K562 (cell line): ENCODE results near the gene RND1. TPM values are rescaled to one million over a fixed set of nuclear protein-coding genes. Genes with fewer than 3 reads are reported as not detected.

Experiments
- ATF1 ChIP-seq, 2 experiments: fragments of 450-650 bp in 1 of 2; IDR thresholded peaks; 2 replicates each; pipeline ENCODE4 v1.6.1; 2016; ENCODE audit warnings: missing compliant biosample characterization in 1 of 2, missing genetic modification characterization in 1 of 2
- BCOR ChIP-seq: fragments of 450-650 bp; IDR thresholded peaks from 2 replicates; pipeline ENCODE4 v1.6.1; 2016
- CAMTA2 ChIP-seq: fragments of 250-450 bp; sonication (Bioruptor Pico); conservative IDR thresholded peaks from 2 replicates; pipeline ENCODE4 v1.5.1; 2022
- ELF2 ChIP-seq: fragments of 250-450 bp; sonication (Bioruptor Pico); IDR thresholded peaks from 2 replicates; pipeline ENCODE4 v1.5.0; 2021; ENCODE audit warnings: mild to moderate bottlenecking
- ETS1 ChIP-seq: conservative IDR thresholded peaks from 2 replicates; pipeline ENCODE4 v1.6.1; 2011; ENCODE audit warnings: low read depth, mild to moderate bottlenecking, low read length; ENCODE audit not compliant: control insufficient read depth
- HMGXB4 ChIP-seq: sonication (generic); formaldehyde crosslinking; IDR thresholded peaks from 2 replicates; pipeline ENCODE4 v1.8.1; 2023; ENCODE audit warnings: mild to moderate bottlenecking, missing genetic modification reagents
- KDM2B ChIP-seq: fragments of 250-450 bp; sonication (Bioruptor Pico); IDR thresholded peaks from 2 replicates; pipeline ENCODE4 v1.8.0; 2021; ENCODE audit warnings: mild to moderate bottlenecking, moderate library complexity
- KLF6 ChIP-seq: fragments of 250-450 bp; sonication (Bioruptor Pico); IDR thresholded peaks from 2 replicates; pipeline ENCODE4 v1.4.0; 2020; ENCODE audit warnings: mild to moderate bottlenecking, moderate library complexity, borderline replicate concordance
- MEF2D ChIP-seq: conservative IDR thresholded peaks from 2 replicates; pipeline ENCODE4 v1.6.1; 2016; ENCODE audit warnings: low read depth, missing genetic modification characterization, missing compliant biosample characterization
- MEIS2 ChIP-seq: fragments of 450-650 bp; IDR thresholded peaks from 2 replicates; pipeline ENCODE4 v1.6.1; 2014; ENCODE audit warnings: mild to moderate bottlenecking; ENCODE audit not compliant: partially characterized antibody
- NFATC3 ChIP-seq: fragments of 450-650 bp; IDR thresholded peaks from 2 replicates; pipeline ENCODE4 v1.6.1; 2017; ENCODE audit warnings: mild to moderate bottlenecking
- PTRF ChIP-seq: fragments of 450-650 bp; IDR thresholded peaks from 2 replicates; pipeline ENCODE4 v1.6.1; 2016; ENCODE audit warnings: mild to moderate bottlenecking, missing genetic modification characterization, missing compliant biosample characterization
- PYGO2 ChIP-seq: fragments of 450-650 bp; IDR thresholded peaks from 2 replicates; pipeline ENCODE4 v1.6.1; 2016; ENCODE audit warnings: mild to moderate bottlenecking, missing genetic modification characterization, moderate library complexity, missing compliant biosample characterization
- SAFB ChIP-seq: fragments of 200-400 bp; formaldehyde crosslinking; IDR thresholded peaks from 2 replicates; pipeline ENCODE4 v1.6.1; 2017; ENCODE audit warnings: low read depth, low read length, borderline replicate concordance
- SMC3 ChIP-seq: conservative IDR thresholded peaks from 2 replicates; pipeline ENCODE4 v1.6.1; 2011; ENCODE audit warnings: low read depth, low read length, improper control_type of control experiment; ENCODE audit not compliant: insufficient read depth
- XRCC5 ChIP-seq: fragments of 200-400 bp; formaldehyde crosslinking; IDR thresholded peaks from 2 replicates; pipeline ENCODE4 v1.6.1; 2017; ENCODE audit warnings: low read depth, mild to moderate bottlenecking, low read length
- ZNF668 ChIP-seq: fragments of 250-450 bp; sonication (Bioruptor Pico); IDR thresholded peaks from 2 replicates; pipeline ENCODE4 v1.8.0; 2022; ENCODE audit warnings: mild to moderate bottlenecking, inconsistent platforms
- ZNF699 ChIP-seq: fragments of 250-450 bp; sonication (Bioruptor Pico); IDR thresholded peaks from 2 replicates; pipeline ENCODE4 v1.8.0; 2021; ENCODE audit warnings: mild to moderate bottlenecking, moderate library complexity; ENCODE audit not compliant: insufficient replicate concordance
- polyA plus RNA-seq, 8 experiments: library from polyadenylated mRNA; depleted of rRNA in 4 of 8; stranded (reverse) in 5 of 8; unstranded in 3 of 8; fragments of >200 nt; fragmentation: Nextera tagmentation in 2 of 8; fragmentation: Illumina TruSeq in 1 of 8; extraction: Ambion mirVana in 2 of 8; extraction: Trizol in 1 of 8; gene quantifications; 2 replicates each; pipeline versions ENCODE4 v1.2.1 to v1.2.3, GENCODE V29; 2011 to 2014; ENCODE audit warnings: inconsistent platforms in 1 of 8, missing spikeins in 1 of 8
- total RNA-seq, 7 experiments: library from RNA; depleted of rRNA in 6 of 7; stranded (reverse); fragments of >200 nt in 6 of 7; fragmentation: Illumina TruSeq in 2 of 7; extraction: Trizol in 2 of 7; gene quantifications; 2 replicates each; pipeline versions ENCODE4 v1.2.1 to v1.2.3, GENCODE V29; 2011 to 2021; ENCODE audit warnings: low replicate concordance in 1 of 7
- TF ChIP-seq, protein P1 (sequence below): fragments of 450-650 bp; IDR thresholded peaks from one replicate; pipeline ENCODE4 v1.6.1; 2018; ENCODE audit warnings: mild to moderate bottlenecking, moderate library complexity; ENCODE audit not compliant: partially characterized antibody

RND1 gene
- total and polyA plus RNA-seq, 9 of the 15 experiments (the other 6 are each of a cell fraction or from before 2014, with no cell fraction given) = 0.18 to 0.78 (median 0.58) TPM; not detected in 2

DNA sequence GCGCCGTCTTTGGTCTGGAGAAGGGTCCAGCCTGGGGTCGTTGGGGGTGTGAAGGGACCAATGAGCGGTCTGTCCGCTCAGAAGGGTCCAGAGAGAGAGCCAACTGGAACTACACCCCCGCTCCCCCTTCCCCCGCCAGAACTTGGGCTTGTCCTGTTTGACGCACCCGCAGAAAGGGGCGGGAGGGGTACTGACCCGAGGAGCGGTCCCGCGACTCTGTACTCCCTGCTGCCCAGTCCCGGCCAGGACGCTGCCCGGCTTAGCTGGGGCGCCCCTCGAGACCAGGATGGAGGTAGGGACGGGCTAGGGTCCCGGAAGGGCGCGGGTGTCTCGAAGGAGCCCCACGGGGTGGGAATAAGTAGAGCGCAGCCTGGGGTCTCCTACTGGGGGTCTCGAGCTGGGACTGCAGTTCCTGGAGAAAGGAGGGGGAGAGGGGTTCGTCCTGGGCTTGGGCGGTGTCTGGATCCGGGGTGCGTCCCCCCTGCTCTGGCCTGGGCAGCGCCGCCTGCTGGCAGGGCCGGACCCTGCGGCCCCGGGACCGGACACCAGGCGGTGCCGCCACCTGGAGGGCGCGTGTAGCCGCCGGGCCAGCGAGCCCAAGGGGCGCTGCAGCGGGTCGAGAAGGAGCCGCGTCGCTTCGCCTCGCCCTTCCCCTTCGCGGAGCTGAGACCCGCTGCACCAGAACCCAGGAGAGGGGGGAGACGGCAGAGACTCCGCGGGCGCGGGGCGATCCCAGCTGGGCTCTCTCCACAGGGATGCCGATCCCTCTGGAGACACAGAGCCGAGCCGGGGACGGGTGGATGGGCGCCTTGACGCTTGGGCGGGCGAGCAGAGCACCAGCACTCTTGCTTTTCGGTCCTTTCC is 51.2 kb downstream of the RND1 start (continued):
- TF ChIP-seq, protein P1, sequence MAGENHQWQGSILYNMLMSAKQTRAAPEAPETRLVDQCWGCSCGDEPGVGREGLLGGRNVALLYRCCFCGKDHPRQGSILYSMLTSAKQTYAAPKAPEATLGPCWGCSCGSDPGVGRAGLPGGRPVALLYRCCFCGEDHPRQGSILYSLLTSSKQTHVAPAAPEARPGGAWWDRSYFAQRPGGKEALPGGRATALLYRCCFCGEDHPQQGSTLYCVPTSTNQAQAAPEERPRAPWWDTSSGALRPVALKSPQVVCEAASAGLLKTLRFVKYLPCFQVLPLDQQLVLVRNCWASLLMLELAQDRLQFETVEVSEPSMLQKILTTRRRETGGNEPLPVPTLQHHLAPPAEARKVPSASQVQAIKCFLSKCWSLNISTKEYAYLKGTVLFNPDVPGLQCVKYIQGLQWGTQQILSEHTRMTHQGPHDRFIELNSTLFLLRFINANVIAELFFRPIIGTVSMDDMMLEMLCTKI = no peak
- no peak for TF ChIP-seq CAMTA2
- peak; percentile 85 for TF ChIP-seq SMC3
- no peak for TF ChIP-seq ZNF668 (CRISPR knock-in tag)
- no peak for TF ChIP-seq PYGO2
- TF ChIP-seq ELF2 (CRISPR knock-in tag) = no peak
- TF ChIP-seq MEF2D (tag) = no peak
- peak; percentile 79 for TF ChIP-seq ETS1
- TF ChIP-seq ZNF699 (CRISPR knock-in tag) = no peak
- no peak for TF ChIP-seq MEIS2
- TF ChIP-seq ATF1 (CRISPR knock-in tag; IDR thresholded peaks at IDR 0.05) = no peak
- peak; percentile 55 for TF ChIP-seq ATF1 (tag; IDR thresholded peaks at IDR 0.05)
- TF ChIP-seq KDM2B (CRISPR knock-in tag) = peak; percentile 70; the same call in 1 of the 2 replicates
- TF ChIP-seq HMGXB4 (CRISPR knock-in tag) = peak; percentile 97; the same call in 1 of the 2 replicates
- TF ChIP-seq SAFB = no peak
- peak; percentile 12; the same call in 1 of the 2 replicates for TF ChIP-seq KLF6 (CRISPR knock-in tag)
- TF ChIP-seq NFATC3 = no peak
- TF ChIP-seq XRCC5 = peak; percentile 94; the same call in 1 of the 2 replicates
- no peak for TF ChIP-seq PTRF
- no peak for TF ChIP-seq BCOR
